Left lung (tissue), 10 donors: ENCODE results near the gene NLRP2B. TPM values are rescaled to one million over a fixed set of nuclear protein-coding genes. Genes with fewer than 3 reads are reported as not detected.
"Not testable (repeated sequence)": the region's sequence is repeated elsewhere in the genome, so short reads cannot be mapped to it uniquely, and the experiment has no call there.

ENCODE experiments used
- ATAC-seq: fragments of 200-7000 bp; cut with Tn5 transposase; one replicate; pipeline ENCODE4 v1.9.1; 2020; ENCODE audit warnings: moderate library complexity
- DNase-seq, 4 donors: peaks; one replicate each; pipeline ENCODE4 v3.0.0-alpha.2; 2013 to 2020
- H3K27ac ChIP-seq, 2 donors: fragments of 200-600 bp; sonication (generic) in 1 of 2; one replicate each; pipeline versions ENCODE4 v1.5.0 to v1.8.0; 2020 to 2021
- H3K27me3 ChIP-seq, 2 donors: fragments of 200-600 bp; sonication (generic) in 1 of 2; one replicate each; pipeline versions ENCODE4 v1.5.0 to v1.8.0; 2020 to 2021
- H3K36me3 ChIP-seq, 2 donors: fragments of 200-600 bp; sonication (generic) in 1 of 2; one replicate each; pipeline versions ENCODE4 v1.5.0 to v1.8.0; 2020 to 2021
- H3K4me1 ChIP-seq, 2 donors: fragments of 200-600 bp; one replicate each; pipeline ENCODE4 v1.8.0; 2021
- H3K4me3 ChIP-seq, 2 donors: fragments of 200-600 bp; sonication (generic) in 1 of 2; one replicate each; pipeline versions ENCODE4 v1.5.0 to v1.8.0; 2020 to 2021; ENCODE audit warnings: mild to moderate bottlenecking in 1 of 2
- H3K9me3 ChIP-seq, 2 donors: fragments of 200-600 bp; sonication (generic) in 1 of 2; one replicate each; pipeline versions ENCODE4 v1.5.0 to v1.8.0; 2020 to 2021
- CTCF ChIP-seq, 2 donors: fragments of 200-600 bp; sonication (generic) in 1 of 2; IDR thresholded peaks; one replicate each; pipeline versions ENCODE4 v1.5.0 to v1.8.0; 2021; ENCODE audit warnings: antibody characterized with exemption in 2 of 2
- intact Hi-C, 2 donors: fragments of 100-400 bp; cut with DNase I; formaldehyde crosslinking; loops; one replicate each; pipeline versions ENCODE4 v1.11.2 to v1.14.2; 2022
- polyA plus RNA-seq, 6 donors: library from polyadenylated mRNA; unstranded; fragments of 120-200 nt; gene quantifications; one replicate each; pipeline ENCODE4 v1.2.1, GENCODE V29; 2013; ENCODE audit not compliant: insufficient read length in 6 of 6
- total RNA-seq, 2 donors: library from RNA; stranded (reverse); fragmentation: NEBNext Ultra II Directional; extraction: Animal tissue kit (Norgen Biotek cat#: 25700); gene quantifications; one replicate each; pipeline ENCODE4 v1.2.1, GENCODE V29; 2021
- donor health status: DM: no; HTN: yes; CAD: no.
- donor health status: DM: no; HTN: no; CAD: no.

Gene NLRP2B
- total and polyA plus RNA-seq, 8 donors: 0.06 TPM; not detected in 7

GRCh38 chrX:57640674-57641016 is 39.4 kb downstream of the NLRP2B start:
- ATAC-seq (no peak), DNase-seq (no peak)
- no peak for TF ChIP-seq CTCF (IDR thresholded peaks at IDR 0.05)
- H3K4me1 ChIP-seq: no peaks in the 10 kb centered on the region
- intact Hi-C loops: no loop called here
- H3K27me3 ChIP-seq: no peaks in the 10 kb centered on the region
- no peak overlapping the region for H3K4me3 ChIP-seq
- H3K27ac ChIP-seq: no peak overlapping the region
- H3K9me3 ChIP-seq: peaks cover 0 to 17% of the 10 kb centered on the region in 2 donors
- no peaks in the 10 kb centered on the region for H3K36me3 ChIP-seq

- H3K27ac ChIP-seq, intact Hi-C loops, ATAC-seq, H3K4me3 ChIP-seq, H3K27me3 ChIP-seq, H3K4me1 ChIP-seq, H3K36me3 ChIP-seq, DNase-seq: not testable (repeated sequence)
- H3K9me3 ChIP-seq: peaks cover 0 to 27% of the 10 kb centered on the region in 2 donors
Observed at GRCh38 chrX:57629438-57629837, 50.6 kb downstream of the NLRP2B start.

Other genes starting within 250 kb of the NLRP2B start
- 1 to 10 TPM; 6.3 to 8.6 TPM for gene ZXDB, start 88.2 kb downstream of the NLRP2B start, total RNA-seq
- gene ZXDB, start 88.2 kb downstream of the NLRP2B start, polyA plus RNA-seq: 1 to 10 TPM; 8.4 to 9.3 (median 8.9) TPM
- gene ZXDA, start 230.2 kb upstream of the NLRP2B start, total RNA-seq: 1 to 10 TPM; 3.7 to 4.5 TPM
- 1 to 10 TPM; 4.4 to 6.1 (median 4.8) TPM for gene ZXDA, start 230.2 kb upstream of the NLRP2B start, polyA plus RNA-seq